Measurements from ENCODE around the gene LRRC4C. TPM values are rescaled to one million over a fixed set of nuclear protein-coding genes. Genes with fewer than 3 reads are reported as not detected.

LRRC4C gene
- total and polyA plus RNA-seq, 2 experiments from 2014 or later, result not detected

DNA sequence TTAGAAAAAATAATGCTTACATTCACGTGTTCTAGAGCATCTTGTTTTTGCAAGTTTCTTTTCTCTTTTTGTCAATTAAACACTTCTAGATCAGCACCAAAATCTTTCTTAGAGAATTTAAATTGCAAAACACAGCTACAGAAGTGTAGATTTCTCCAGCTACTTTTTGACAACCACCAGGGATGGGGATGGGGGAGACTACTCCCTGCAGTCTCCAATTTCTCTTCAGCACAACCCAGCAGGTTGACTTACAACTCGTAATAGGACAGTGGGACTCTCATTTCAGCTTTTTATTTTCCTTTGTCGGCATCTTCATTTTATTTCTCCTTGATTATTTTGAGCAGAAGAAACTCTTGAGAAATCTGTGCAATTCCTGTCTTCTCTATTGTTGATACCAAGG, 441.2 kb downstream of the LRRC4C start:
- H3K9me2 ChIP-seq (ENCODE audit: insufficient read depth), result no peaks in the 10 kb centered on the region
- H3F3A ChIP-seq (ENCODE audit: insufficient read depth), result no peaks in the 10 kb centered on the region
- H3K36me3 ChIP-seq (ENCODE audit: low read depth), result no peaks in the 10 kb centered on the region
- H3K9me3 ChIP-seq (ENCODE audit: low read depth), result no peaks in the 10 kb centered on the region
- H4K20me1 ChIP-seq (ENCODE audit: insufficient read depth), result no peaks in the 10 kb centered on the region
- no peaks in the 10 kb centered on the region for H3K79me2 ChIP-seq (ENCODE audit: insufficient read depth)
- TF ChIP-seq EZH2phosphoT487 (IDR thresholded peaks at IDR 0.05; ENCODE audit: insufficient read depth, low read depth), result no peak
- no peak for TF ChIP-seq EZH2 (IDR thresholded peaks at IDR 0.05; ENCODE audit: insufficient read depth, poor library complexity, severe bottlenecking)
- WGBS, 2 experiments (ENCODE audit: low coverage in 1 of 2, low lambda C conversion rate in 2 of 2, missing lambda C conversion rate in 2 of 2), result 2 to 18% methylated on average over 3 of the region's 3 CpGs
- H3K9ac ChIP-seq, result no peak overlapping the region
- H3K4me1 ChIP-seq (ENCODE audit: insufficient read depth), result no peaks in the 10 kb centered on the region
- in situ Hi-C loops (cut with MboI), result no loop called here
- H3K27me3 ChIP-seq (replicated peaks; ENCODE audit: insufficient read depth), result no peaks in the 10 kb centered on the region
- no peak overlapping the region for H3K4me3 ChIP-seq
- DNase-seq, result no peak
- no peak overlapping the region for H3K27ac ChIP-seq
- no peak overlapping the region for H3K4me2 ChIP-seq (ENCODE audit: unreplicated experiment)
- H2AFZ ChIP-seq, result no peak overlapping the region

DNA sequence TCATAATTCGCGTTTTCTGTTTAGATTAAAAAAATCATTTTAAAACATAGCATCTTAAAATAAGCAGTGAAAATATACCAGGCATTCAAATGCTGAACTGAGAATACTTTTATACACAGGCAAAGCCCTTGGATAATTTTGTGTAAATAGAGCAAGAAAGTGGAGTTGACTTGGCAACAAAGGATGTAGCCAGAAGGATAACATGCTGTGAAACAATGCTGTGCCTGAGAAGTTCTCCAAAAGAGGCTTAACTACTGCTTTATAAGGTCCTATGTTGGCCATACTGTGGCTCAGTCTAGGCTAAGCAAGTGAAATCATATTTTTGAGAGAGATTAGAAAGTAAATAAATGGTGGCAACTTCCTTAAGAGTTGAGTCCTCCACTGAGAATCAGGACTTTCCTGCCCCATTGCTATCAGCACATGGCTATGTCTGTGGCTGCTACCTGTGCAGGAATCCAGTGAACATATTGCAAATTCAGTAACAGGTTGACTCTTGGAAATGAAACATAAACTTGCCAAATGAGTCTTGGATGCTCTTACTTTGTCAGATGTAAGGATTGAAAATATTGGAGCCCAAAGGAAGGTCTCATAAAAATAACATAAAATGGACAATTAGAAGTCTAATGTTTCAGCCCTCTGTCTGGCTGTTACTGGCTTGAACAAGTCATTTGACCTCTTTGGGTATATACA, 448.9 kb downstream of the LRRC4C start:
- H3K9ac ChIP-seq, result no peak overlapping the region
- no peaks in the 10 kb centered on the region for H3K4me1 ChIP-seq (ENCODE audit: insufficient read depth)
- H3F3A ChIP-seq (ENCODE audit: insufficient read depth), result no peaks in the 10 kb centered on the region
- H3K27ac ChIP-seq, result no peak overlapping the region
- H4K20me1 ChIP-seq (ENCODE audit: insufficient read depth), result no peaks in the 10 kb centered on the region
- in situ Hi-C loops (cut with MboI), result no loop called here
- no peak overlapping the region for H2AFZ ChIP-seq
- H3K36me3 ChIP-seq (ENCODE audit: low read depth), result no peaks in the 10 kb centered on the region
- TF ChIP-seq EZH2phosphoT487 (IDR thresholded peaks at IDR 0.05; ENCODE audit: insufficient read depth, low read depth) (no peak), EZH2 (IDR thresholded peaks at IDR 0.05; ENCODE audit: insufficient read depth, poor library complexity, severe bottlenecking) (no peak)
- no peak overlapping the region for H3K4me2 ChIP-seq (ENCODE audit: unreplicated experiment)
- no peaks in the 10 kb centered on the region for H3K79me2 ChIP-seq (ENCODE audit: insufficient read depth)
- 12% methylated on average over 2 of the region's 2 CpGs for WGBS, 2 experiments (ENCODE audit: low coverage in 1 of 2, low lambda C conversion rate in 2 of 2, missing lambda C conversion rate in 2 of 2)
- no peaks in the 10 kb centered on the region for H3K9me3 ChIP-seq (ENCODE audit: low read depth)
- H3K9me2 ChIP-seq (ENCODE audit: insufficient read depth), result no peaks in the 10 kb centered on the region
- no peak for DNase-seq
- H3K27me3 ChIP-seq (replicated peaks; ENCODE audit: insufficient read depth), result no peaks in the 10 kb centered on the region
- H3K4me3 ChIP-seq, result no peak overlapping the region

DNA sequence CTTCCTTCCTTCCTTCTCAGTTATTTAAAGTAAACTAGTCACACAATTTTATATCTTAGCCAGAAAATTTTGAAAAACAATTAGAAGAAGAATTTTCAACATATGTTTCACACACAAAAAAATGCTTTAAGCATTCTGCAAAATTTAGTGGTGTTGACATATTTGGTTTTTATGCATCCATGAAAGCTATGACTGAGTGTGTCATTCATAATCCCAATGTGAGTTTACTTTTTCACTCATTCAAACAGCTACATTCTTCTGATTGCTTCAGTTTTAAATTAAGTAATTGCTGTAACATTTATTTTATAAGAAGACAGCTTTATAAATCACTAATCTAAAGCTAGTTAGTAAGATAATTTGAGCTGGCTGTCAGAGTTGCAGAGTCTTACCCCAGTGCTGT, 453.5 kb downstream of the LRRC4C start:
- no peak overlapping the region for H3K9ac ChIP-seq
- no peak for TF ChIP-seq EZH2 (IDR thresholded peaks at IDR 0.05; ENCODE audit: insufficient read depth, poor library complexity, severe bottlenecking)
- no peak for TF ChIP-seq EZH2phosphoT487 (IDR thresholded peaks at IDR 0.05; ENCODE audit: insufficient read depth, low read depth)
- H3K4me3 ChIP-seq, result no peak overlapping the region
- H4K20me1 ChIP-seq (ENCODE audit: insufficient read depth), result no peaks in the 10 kb centered on the region
- H2AFZ ChIP-seq, result no peak overlapping the region
- H3K4me2 ChIP-seq (ENCODE audit: unreplicated experiment), result no peak overlapping the region
- no peaks in the 10 kb centered on the region for H3K9me2 ChIP-seq (ENCODE audit: insufficient read depth)
- no peaks in the 10 kb centered on the region for H3K79me2 ChIP-seq (ENCODE audit: insufficient read depth)
- no peaks in the 10 kb centered on the region for H3K4me1 ChIP-seq (ENCODE audit: insufficient read depth)
- DNase-seq, result no peak
- H3K36me3 ChIP-seq (ENCODE audit: low read depth), result no peaks in the 10 kb centered on the region
- H3K27ac ChIP-seq, result no peak overlapping the region
- no peaks in the 10 kb centered on the region for H3F3A ChIP-seq (ENCODE audit: insufficient read depth)
- no peaks in the 10 kb centered on the region for H3K9me3 ChIP-seq (ENCODE audit: low read depth)
- H3K27me3 ChIP-seq (replicated peaks; ENCODE audit: insufficient read depth), result no peaks in the 10 kb centered on the region
- in situ Hi-C loops (cut with MboI), result no loop called here

DNA sequence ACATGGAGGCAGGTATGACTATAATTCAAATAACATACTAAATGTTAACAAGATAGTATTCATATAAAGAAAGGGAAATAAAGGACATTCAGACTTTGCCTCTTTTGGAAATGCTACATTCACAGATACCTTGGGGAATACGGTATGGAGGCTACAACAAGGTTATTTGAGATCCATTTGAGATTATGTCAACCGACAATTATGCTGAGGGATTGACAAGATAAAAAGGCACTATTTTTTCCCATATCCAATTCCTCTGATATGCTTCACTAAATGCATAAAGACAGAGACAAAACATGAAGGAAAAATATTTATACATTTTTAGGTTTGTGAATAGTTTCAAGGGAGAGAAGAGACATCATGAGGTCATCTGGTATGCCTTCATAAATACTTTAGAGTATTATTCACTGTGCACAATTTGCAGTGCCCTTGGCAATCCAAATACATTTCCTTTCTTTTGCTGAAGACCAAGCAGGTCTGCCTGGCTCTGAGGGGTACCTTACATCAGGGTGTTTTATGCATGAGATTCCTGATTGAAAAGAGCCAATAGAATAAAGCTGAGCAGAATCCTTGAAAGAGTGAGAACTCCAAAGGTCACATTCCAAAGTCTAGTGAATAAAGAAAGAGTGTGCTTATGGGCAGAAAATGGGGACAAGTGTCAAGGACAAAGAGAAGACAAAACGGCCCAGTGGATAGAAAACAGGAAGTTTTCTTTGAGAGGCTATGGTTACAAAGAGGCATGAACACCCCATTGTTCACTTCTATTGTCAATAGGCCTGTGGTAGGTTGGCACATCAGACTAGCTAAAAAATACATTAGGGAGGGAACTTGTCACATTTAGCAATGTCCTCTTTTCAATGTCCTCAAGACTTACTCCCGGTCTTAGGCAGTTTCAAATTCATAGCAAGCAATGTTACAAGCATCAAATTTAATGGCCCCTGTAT, 455.8 kb downstream of the LRRC4C start:
- no peaks in the 10 kb centered on the region for H3K79me2 ChIP-seq (ENCODE audit: insufficient read depth)
- no peaks in the 10 kb centered on the region for H3K9me2 ChIP-seq (ENCODE audit: insufficient read depth)
- no peak overlapping the region for H3K4me2 ChIP-seq (ENCODE audit: unreplicated experiment)
- no peak for DNase-seq
- H2AFZ ChIP-seq, result no peak overlapping the region
- no peaks in the 10 kb centered on the region for H4K20me1 ChIP-seq (ENCODE audit: insufficient read depth)
- in situ Hi-C loops (cut with MboI), result no loop called here
- no peaks in the 10 kb centered on the region for H3K36me3 ChIP-seq (ENCODE audit: low read depth)
- no peaks in the 10 kb centered on the region for H3K9me3 ChIP-seq (ENCODE audit: low read depth)
- no peak for TF ChIP-seq EZH2 (IDR thresholded peaks at IDR 0.05; ENCODE audit: insufficient read depth, poor library complexity, severe bottlenecking)
- TF ChIP-seq EZH2phosphoT487 (IDR thresholded peaks at IDR 0.05; ENCODE audit: insufficient read depth, low read depth), result no peak
- no peak overlapping the region for H3K9ac ChIP-seq
- H3K27me3 ChIP-seq (replicated peaks; ENCODE audit: insufficient read depth), result no peaks in the 10 kb centered on the region
- no peaks in the 10 kb centered on the region for H3K4me1 ChIP-seq (ENCODE audit: insufficient read depth)
- no peak overlapping the region for H3K27ac ChIP-seq
- no peaks in the 10 kb centered on the region for H3F3A ChIP-seq (ENCODE audit: insufficient read depth)
- H3K4me3 ChIP-seq, result no peak overlapping the region
- whole genome bisulfite sequencing, 2 experiments (ENCODE audit: low coverage in 1 of 2, low lambda C conversion rate in 2 of 2, missing lambda C conversion rate in 2 of 2), result 16 to 20% methylated on average over 4 of the region's 4 CpGs
